Measurements from ENCODE around the gene CLDN11. TPM values are rescaled to one million over a fixed set of nuclear protein-coding genes. Genes with fewer than 3 reads are reported as not detected.

The CLDN11 gene
- total RNA-seq, 1 experiment from 2014 or later = 12.1 TPM

GRCh38 chr3:170470063-170471016, 51.7 kb downstream of the CLDN11 start:
- POLR2A ChIA-PET = no interaction called here

More at GRCh38 chr3:170470063-170471016, 51.7 kb downstream of the CLDN11 start:
- no peak for ATAC-seq
- Mint-ChIP-seq H3K4me1 (peaks cover 36% of the 10 kb centered on the region), H3K4me3 (no peak overlapping the region), H3K27ac (no peak overlapping the region), H3K27me3 (ENCODE audit: low read depth) (no peaks in the 10 kb centered on the region), H3K36me3 (no peaks in the 10 kb centered on the region), H3K9me3 (no peaks in the 10 kb centered on the region)
- TF ChIP-seq ZMAT4 (CRISPR knock-in tag; IDR thresholded peaks at IDR 0.05) (no peak), MAX (CRISPR knock-in tag; IDR thresholded peaks at IDR 0.05) (no peak), CTCF (IDR thresholded peaks at IDR 0.05) (no peak), ATF1 (CRISPR knock-in tag; IDR thresholded peaks at IDR 0.05) (no peak), GRHL2 (CRISPR knock-in tag; IDR thresholded peaks at IDR 0.05; ENCODE audit: insufficient replicate concordance, severe bottlenecking) (no peak), HMGA2 (CRISPR knock-in tag; IDR thresholded peaks at IDR 0.05) (no peak), ZNF532 (CRISPR knock-in tag; IDR thresholded peaks at IDR 0.05; ENCODE audit: borderline replicate concordance) (no peak), NR1H2 (CRISPR knock-in tag; IDR thresholded peaks at IDR 0.05) (no peak), MXD4 (CRISPR knock-in tag; IDR thresholded peaks at IDR 0.05; ENCODE audit: borderline replicate concordance) (no peak), FOXK1 (CRISPR knock-in tag; IDR thresholded peaks at IDR 0.05) (no peak), USF1 (CRISPR knock-in tag; IDR thresholded peaks at IDR 0.05) (no peak), ZNF671 (CRISPR knock-in tag; IDR thresholded peaks at IDR 0.05) (no peak), ZNF263 (CRISPR knock-in tag; IDR thresholded peaks at IDR 0.05; ENCODE audit: low read depth) (no peak), MLX (CRISPR knock-in tag; IDR thresholded peaks at IDR 0.05) (no peak), ZNF396 (CRISPR knock-in tag; IDR thresholded peaks at IDR 0.05; ENCODE audit: borderline replicate concordance) (no peak), PREB (CRISPR knock-in tag; IDR thresholded peaks at IDR 0.05; ENCODE audit: borderline replicate concordance) (no peak), ZNF423 (CRISPR knock-in tag; IDR thresholded peaks at IDR 0.05) (no peak), ZBTB43 (CRISPR knock-in tag; IDR thresholded peaks at IDR 0.05) (no peak), ZSCAN18 (CRISPR knock-in tag; IDR thresholded peaks at IDR 0.05) (no peak)
- CTCF ChIA-PET = interaction anchor here (1.2 to 1.5 kb wide), 4 partner anchors 26 to 391 kb away, joined by 3 to 5 read pairs (median 4); no protein-coding TSS in a partner anchor
- no peak for DNase-seq (ENCODE audit: low spot score)

All from WTC11 (cell line).